GM21390 (cell line): Measurements from ENCODE around the gene NBPF26.
A peak's percentile ranks its signal among the peaks of the same experiment; 100 is the strongest.
"Not testable (repeated sequence)": the region's sequence is repeated elsewhere in the genome, so short reads cannot be mapped to it uniquely, and the experiment has no call there.

Experiments
- ATAC-seq: cut with Tn5 transposase; IDR thresholded peaks from one replicate; pipeline ENCODE4 v1.9.1; 2021; ENCODE audit not compliant: unreplicated experiment

Gene NBPF26

GRCh38 chr1:120723715-120724402 is at the start of gene NBPF26:
NBPF26 (plus strand) TSS chr1:120723945.
- ATAC-seq = not testable (repeated sequence)

GRCh38 chr1:120680106-120680819 is 43.5 kb upstream of the NBPF26 start:
- not testable (repeated sequence) for ATAC-seq

- not testable (repeated sequence) for ATAC-seq
These were observed 42.8 kb upstream of the NBPF26 start for GRCh38 chr1:120680938-120681337.

- not testable (repeated sequence) for ATAC-seq
These were observed 39.3 kb upstream of the NBPF26 start for GRCh38 chr1:120684397-120684796.

- ATAC-seq = not testable (repeated sequence)
These were observed 38.1 kb upstream of the NBPF26 start for GRCh38 chr1:120685622-120686021.

- ATAC-seq = not testable (repeated sequence)
These were observed 36.5 kb upstream of the NBPF26 start for GRCh38 chr1:120687250-120687649.

GRCh38 chr1:120700807-120701562 is 22.8 kb upstream of the NBPF26 start:
- ATAC-seq = not testable (repeated sequence)

GRCh38 chr1:120723358-120723714 is 409 bp upstream of the NBPF26 start:
- not testable (repeated sequence) for ATAC-seq

GRCh38 chr1:120724507-120724906 is 762 bp downstream of the NBPF26 start:
- ATAC-seq = not testable (repeated sequence)

- not testable (repeated sequence) for ATAC-seq
These were observed 5.1 kb downstream of the NBPF26 start for GRCh38 chr1:120728811-120729210.

- not testable (repeated sequence) for ATAC-seq
These were observed 45.3 kb downstream of the NBPF26 start for GRCh38 chr1:120769090-120769489.

- not testable (repeated sequence) for ATAC-seq
These were observed 81.7 kb downstream of the NBPF26 start for GRCh38 chr1:120805452-120805851.

GRCh38 chr1:120811822-120812221 is 88.1 kb downstream of the NBPF26 start:
- not testable (repeated sequence) for ATAC-seq

GRCh38 chr1:120825051-120825450 is 101.3 kb downstream of the NBPF26 start:
- not testable (repeated sequence) for ATAC-seq

GRCh38 chr1:120826623-120827022 is 102.9 kb downstream of the NBPF26 start:
- ATAC-seq = not testable (repeated sequence)

GRCh38 chr1:120844186-120844944 is 120.6 kb downstream of the NBPF26 start:
- ATAC-seq = not testable (repeated sequence)

- not testable (repeated sequence) for ATAC-seq
These were observed 121.2 kb downstream of the NBPF26 start for GRCh38 chr1:120844945-120845330.

- peak; percentile 1 for ATAC-seq
These were observed 125.9 kb downstream of the NBPF26 start for GRCh38 chr1:120849400-120850286.

- ATAC-seq = not testable (repeated sequence)
These were observed 126.5 kb downstream of the NBPF26 start for GRCh38 chr1:120850287-120850536.
